ENCODE measurements around the gene DIP2A. TPM values are rescaled to one million over a fixed set of nuclear protein-coding genes. Genes with fewer than 3 reads are reported as not detected.

Gene DIP2A
- total RNA-seq, 1 donor, result 43.9 TPM

DNA sequence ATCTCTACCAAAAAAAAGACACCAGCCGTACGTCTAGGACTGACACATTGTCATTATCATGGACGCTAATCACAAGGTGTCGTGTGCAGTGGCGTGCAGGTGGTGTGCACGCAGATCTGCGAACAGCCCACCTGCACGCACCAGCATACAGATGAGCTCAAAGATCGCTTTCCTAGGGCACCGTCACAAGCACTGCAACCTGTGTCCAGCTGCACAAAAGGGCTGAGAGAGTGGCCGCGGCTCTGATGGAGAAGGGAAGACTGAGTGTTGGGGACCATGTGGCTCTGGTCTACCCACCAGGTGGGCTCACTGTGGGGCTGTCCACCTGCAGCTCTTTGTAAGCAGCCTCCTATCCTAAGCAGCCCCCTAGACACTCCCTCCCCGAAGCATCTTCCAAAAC lies 95.3 kb downstream of the DIP2A start:
- Histone ChIP-seq H3K4me3 (ENCODE audit: low read length) (no peak overlapping the region), H3K9me3 (ENCODE audit: low read depth, low read length) (no peaks in the 10 kb centered on the region), H3K4me1 (ENCODE audit: insufficient read depth, low read length) (peaks cover 61% of the 10 kb centered on the region), H3K27me3 (ENCODE audit: insufficient read depth, low read length) (no peaks in the 10 kb centered on the region)

DNA sequence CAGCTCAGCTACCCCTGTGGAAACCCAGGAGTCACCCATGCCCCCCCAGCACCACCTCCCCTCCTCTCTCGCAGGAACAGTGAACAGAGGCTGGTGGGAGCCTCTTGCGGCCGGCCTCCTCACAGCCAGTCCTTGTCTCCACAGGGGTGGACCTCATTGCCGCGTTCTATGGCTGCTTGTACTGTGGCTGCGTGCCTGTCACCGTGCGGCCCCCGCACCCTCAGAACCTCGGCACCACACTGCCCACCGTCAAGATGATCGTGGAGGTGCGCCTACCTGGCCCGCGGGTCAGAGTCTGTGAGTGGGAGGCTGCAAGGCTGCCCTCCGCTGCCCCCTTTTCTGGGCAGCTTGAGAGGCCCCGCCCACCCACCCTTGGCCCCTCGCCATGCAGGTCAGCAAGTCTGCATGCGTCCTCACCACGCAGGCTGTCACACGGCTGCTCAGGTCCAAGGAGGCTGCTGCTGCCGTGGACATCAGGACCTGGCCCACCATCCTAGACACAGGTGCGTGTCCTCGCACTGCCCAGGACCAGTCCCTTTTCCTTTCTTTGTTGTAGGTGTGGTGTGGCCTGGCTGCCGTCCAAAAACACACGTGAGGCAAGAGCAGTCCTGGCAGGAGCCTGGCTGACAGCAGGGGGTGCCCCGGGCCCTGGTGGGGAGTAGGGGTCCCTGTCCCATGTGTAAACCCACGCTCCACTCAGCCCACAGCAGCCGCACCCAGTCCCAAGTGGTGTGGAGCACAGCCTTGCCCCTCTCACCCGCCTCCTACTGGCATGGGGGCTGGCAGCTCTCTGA lies 95.9 kb downstream of the DIP2A start:
- no peaks in the 10 kb centered on the region for H3K27me3 ChIP-seq (ENCODE audit: insufficient read depth, low read length)
- H3K4me1 ChIP-seq (ENCODE audit: insufficient read depth, low read length), result peaks cover 66% of the 10 kb centered on the region
- H3K4me3 ChIP-seq (ENCODE audit: low read length), result no peak overlapping the region
- H3K9me3 ChIP-seq (ENCODE audit: low read depth, low read length), result no peaks in the 10 kb centered on the region

- Histone ChIP-seq H3K4me3 (ENCODE audit: low read length) (no peak overlapping the region), H3K9me3 (ENCODE audit: low read depth, low read length) (no peaks in the 10 kb centered on the region), H3K4me1 (ENCODE audit: insufficient read depth, low read length) (peaks cover 66% of the 10 kb centered on the region), H3K27me3 (ENCODE audit: insufficient read depth, low read length) (no peaks in the 10 kb centered on the region)
Measured at GRCh38 chr21:46555225-46555617, 96.5 kb downstream of the DIP2A start.

DNA sequence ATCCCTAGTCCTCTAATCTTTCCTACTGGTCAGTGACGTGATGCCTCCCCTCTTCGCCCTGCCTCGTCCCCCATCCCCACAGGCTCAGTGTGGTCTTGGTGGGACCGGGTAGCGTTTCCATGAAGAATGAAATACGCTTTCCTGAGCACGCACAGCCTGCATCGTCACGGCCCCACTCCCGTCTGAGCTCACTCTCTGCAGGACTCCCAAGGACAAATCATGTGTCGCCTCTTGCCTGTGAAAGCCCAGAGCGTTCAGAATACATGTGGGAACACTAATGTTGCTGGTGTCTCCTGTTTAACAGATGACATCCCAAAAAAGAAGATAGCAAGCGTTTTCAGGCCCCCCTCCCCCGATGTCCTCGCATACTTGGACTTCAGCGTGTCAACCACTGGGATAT lies 97.0 kb downstream of the DIP2A start:
- H3K9me3 ChIP-seq (ENCODE audit: low read depth, low read length), result no peaks in the 10 kb centered on the region
- peaks cover 66% of the 10 kb centered on the region for H3K4me1 ChIP-seq (ENCODE audit: insufficient read depth, low read length)
- no peak overlapping the region for H3K4me3 ChIP-seq (ENCODE audit: low read length)
- H3K27me3 ChIP-seq (ENCODE audit: insufficient read depth, low read length), result no peaks in the 10 kb centered on the region

- H3K27me3 ChIP-seq (ENCODE audit: insufficient read depth, low read length), result no peaks in the 10 kb centered on the region
- H3K4me1 ChIP-seq (ENCODE audit: insufficient read depth, low read length), result peaks cover 65% of the 10 kb centered on the region
- H3K4me3 ChIP-seq (ENCODE audit: low read length), result no peak overlapping the region
- no peaks in the 10 kb centered on the region for H3K9me3 ChIP-seq (ENCODE audit: low read depth, low read length)
Measured at GRCh38 chr21:46556802-46557201, 98.1 kb downstream of the DIP2A start.

DNA sequence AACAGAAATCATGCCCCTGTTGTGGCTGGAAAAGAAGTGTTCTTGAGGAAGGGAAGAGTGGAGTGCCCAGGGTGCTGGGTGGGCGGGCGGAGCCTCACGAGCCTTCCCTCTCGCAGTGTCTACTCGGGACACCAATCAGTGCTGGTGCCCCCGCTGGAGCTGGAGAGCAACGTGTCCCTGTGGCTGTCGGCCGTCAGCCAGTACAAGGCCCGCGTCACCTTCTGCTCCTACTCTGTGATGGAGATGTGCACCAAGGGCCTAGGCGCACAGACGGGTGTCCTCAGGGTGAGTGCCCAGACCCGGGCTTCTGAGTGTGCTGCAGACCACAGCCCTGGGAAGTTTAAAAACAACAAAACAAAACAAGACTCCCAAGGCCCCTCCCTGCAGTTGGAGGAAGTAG lies 98.8 kb downstream of the DIP2A start:
- Histone ChIP-seq H3K27me3 (ENCODE audit: insufficient read depth, low read length) (no peaks in the 10 kb centered on the region), H3K4me1 (ENCODE audit: insufficient read depth, low read length) (peaks cover 64% of the 10 kb centered on the region), H3K4me3 (ENCODE audit: low read length) (no peak overlapping the region), H3K9me3 (ENCODE audit: low read depth, low read length) (no peaks in the 10 kb centered on the region)

DNA sequence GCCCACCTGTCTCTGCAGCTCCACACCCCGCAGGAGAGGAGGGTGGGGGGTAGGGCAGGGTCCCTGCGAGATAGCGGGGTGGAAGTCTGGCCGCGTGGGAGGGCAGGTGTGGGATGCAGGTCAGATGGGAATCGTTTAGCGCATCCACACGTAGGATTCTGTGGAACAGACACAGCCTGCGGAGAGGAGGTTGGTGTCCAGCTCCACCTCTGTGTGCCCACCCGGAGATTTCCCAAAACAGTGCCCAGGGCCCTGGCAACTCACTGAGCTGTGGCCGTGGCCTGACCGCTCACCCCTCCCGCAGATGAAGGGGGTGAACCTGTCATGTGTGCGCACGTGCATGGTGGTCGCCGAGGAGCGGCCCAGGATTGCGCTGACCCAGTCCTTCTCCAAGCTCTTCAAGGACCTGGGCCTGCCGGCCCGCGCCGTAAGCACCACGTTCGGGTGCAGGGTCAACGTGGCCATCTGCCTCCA lies 99.3 kb downstream of the DIP2A start:
- H3K4me3 ChIP-seq (ENCODE audit: low read length), result no peak overlapping the region
- H3K4me1 ChIP-seq (ENCODE audit: insufficient read depth, low read length), result peaks cover 62% of the 10 kb centered on the region
- H3K27me3 ChIP-seq (ENCODE audit: insufficient read depth, low read length), result no peaks in the 10 kb centered on the region
- no peaks in the 10 kb centered on the region for H3K9me3 ChIP-seq (ENCODE audit: low read depth, low read length)

GRCh38 chr21:46559291-46559983 lies 100.7 kb downstream of the DIP2A start:
- H3K27me3 ChIP-seq (ENCODE audit: insufficient read depth, low read length), result no peaks in the 10 kb centered on the region
- no peak overlapping the region for H3K4me3 ChIP-seq (ENCODE audit: low read length)
- peaks cover 51% of the 10 kb centered on the region for H3K4me1 ChIP-seq (ENCODE audit: insufficient read depth, low read length)
- no peaks in the 10 kb centered on the region for H3K9me3 ChIP-seq (ENCODE audit: low read depth, low read length)

- peaks cover 51% of the 10 kb centered on the region for H3K4me1 ChIP-seq (ENCODE audit: insufficient read depth, low read length)
- no peak overlapping the region for H3K4me3 ChIP-seq (ENCODE audit: low read length)
- H3K27me3 ChIP-seq (ENCODE audit: insufficient read depth, low read length), result no peaks in the 10 kb centered on the region
Measured at GRCh38 chr21:46560568-46561444, 102.1 kb downstream of the DIP2A start.

GRCh38 chr21:46561445-46562090 lies 102.9 kb downstream of the DIP2A start:
- no peaks in the 10 kb centered on the region for H3K9me3 ChIP-seq (ENCODE audit: low read depth, low read length)
- H3K4me3 ChIP-seq (ENCODE audit: low read length), result no peak overlapping the region
- H3K4me1 ChIP-seq (ENCODE audit: insufficient read depth, low read length), result peaks cover 51% of the 10 kb centered on the region
- H3K27me3 ChIP-seq (ENCODE audit: insufficient read depth, low read length), result no peaks in the 10 kb centered on the region

More at GRCh38 chr21:46560568-46561444, 102.1 kb downstream of the DIP2A start:
- H3K9me3 ChIP-seq (ENCODE audit: low read depth, low read length), result no peaks in the 10 kb centered on the region

GRCh38 chr21:46562472-46562871 lies 103.8 kb downstream of the DIP2A start:
- Histone ChIP-seq H3K27me3 (ENCODE audit: insufficient read depth, low read length) (no peaks in the 10 kb centered on the region), H3K9me3 (ENCODE audit: low read depth, low read length) (no peaks in the 10 kb centered on the region), H3K4me3 (ENCODE audit: low read length) (no peak overlapping the region), H3K4me1 (ENCODE audit: insufficient read depth, low read length) (peaks cover 56% of the 10 kb centered on the region)

- no peaks in the 10 kb centered on the region for H3K9me3 ChIP-seq (ENCODE audit: low read depth, low read length)
- peaks cover 50% of the 10 kb centered on the region for H3K4me1 ChIP-seq (ENCODE audit: insufficient read depth, low read length)
- H3K4me3 ChIP-seq (ENCODE audit: low read length), result no peak overlapping the region
- H3K27me3 ChIP-seq (ENCODE audit: insufficient read depth, low read length), result no peaks in the 10 kb centered on the region
Measured at GRCh38 chr21:46562964-46563607, 104.4 kb downstream of the DIP2A start.

- Histone ChIP-seq H3K9me3 (ENCODE audit: low read depth, low read length) (no peaks in the 10 kb centered on the region), H3K4me1 (ENCODE audit: insufficient read depth, low read length) (peaks cover 39% of the 10 kb centered on the region), H3K4me3 (ENCODE audit: low read length) (no peak overlapping the region), H3K27me3 (ENCODE audit: insufficient read depth, low read length) (no peaks in the 10 kb centered on the region)
Measured at GRCh38 chr21:46564391-46564790, 105.7 kb downstream of the DIP2A start.

DNA sequence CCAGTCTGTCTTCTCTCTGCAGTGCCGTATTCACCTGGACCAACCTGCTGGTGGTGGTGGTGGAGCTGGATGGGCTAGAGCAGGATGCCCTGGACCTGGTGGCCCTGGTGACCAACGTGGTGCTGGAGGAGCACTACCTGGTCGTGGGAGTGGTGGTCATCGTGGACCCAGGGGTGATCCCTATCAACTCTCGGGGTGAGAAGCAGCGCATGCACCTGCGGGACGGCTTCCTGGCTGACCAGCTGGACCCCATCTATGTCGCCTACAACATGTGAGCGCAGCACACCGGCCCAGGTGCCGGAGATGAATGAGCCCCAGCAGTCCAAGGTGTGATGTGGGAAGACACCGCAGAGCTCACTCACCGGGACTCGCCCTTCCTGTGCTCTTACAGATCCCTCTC lies 108.7 kb downstream of the DIP2A start:
- H3K27me3 ChIP-seq (ENCODE audit: insufficient read depth, low read length), result no peaks in the 10 kb centered on the region
- no peaks in the 10 kb centered on the region for H3K9me3 ChIP-seq (ENCODE audit: low read depth, low read length)
- no peak overlapping the region for H3K4me3 ChIP-seq (ENCODE audit: low read length)
- peaks cover 12% of the 10 kb centered on the region for H3K4me1 ChIP-seq (ENCODE audit: insufficient read depth, low read length)

All from mononuclear cell (primary cell).